Fibroblast of pulmonary artery (primary cell): ENCODE results near the gene LRRK2.
"Not testable (repeated sequence)": the region's sequence is repeated elsewhere in the genome, so short reads cannot be mapped to it uniquely, and the experiment has no call there.

Source experiments
- DNase-seq: peaks from one replicate; pipeline ENCODE4 v3.0.0-alpha.2; 2010; ENCODE audit warnings: low read depth
- H3K4me3 ChIP-seq: replicated peaks from 2 replicates; pipeline ENCODE4 v1.5.1; 2011; ENCODE audit warnings: low read depth, mild to moderate bottlenecking, control low read depth, low read length, moderate library complexity
- TF ChIP-seq, protein P1 (sequence below): IDR thresholded peaks from 2 replicates; pipeline ENCODE4 v1.5.1; 2011; ENCODE audit warnings: mild to moderate bottlenecking, control low read depth, low read length, inconsistent platforms; ENCODE audit errors: missing control alignments

Gene LRRK2

DNA sequence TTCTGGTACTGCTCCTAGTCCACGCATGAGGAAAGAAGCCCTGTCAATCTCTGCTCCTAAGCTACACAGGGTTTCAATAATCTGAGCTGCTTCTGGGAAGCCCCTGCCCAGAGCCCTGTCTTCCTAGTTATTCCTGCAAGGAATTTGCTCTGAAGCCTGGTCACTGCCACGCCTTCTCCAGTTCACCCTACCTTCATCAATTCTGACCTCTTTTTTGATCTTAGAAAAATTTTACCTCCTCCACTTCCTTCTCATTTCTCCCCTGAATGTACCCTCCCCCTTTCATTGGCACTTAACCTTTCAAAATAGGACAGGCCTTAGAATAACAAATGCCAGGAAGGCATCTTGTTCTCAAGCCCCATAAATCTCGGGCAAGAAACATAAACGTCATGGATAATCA is 14.9 kb upstream of the LRRK2 start:
- no peak for DNase-seq
- H3K4me3 ChIP-seq = no peak overlapping the region
- TF ChIP-seq, protein P1, sequence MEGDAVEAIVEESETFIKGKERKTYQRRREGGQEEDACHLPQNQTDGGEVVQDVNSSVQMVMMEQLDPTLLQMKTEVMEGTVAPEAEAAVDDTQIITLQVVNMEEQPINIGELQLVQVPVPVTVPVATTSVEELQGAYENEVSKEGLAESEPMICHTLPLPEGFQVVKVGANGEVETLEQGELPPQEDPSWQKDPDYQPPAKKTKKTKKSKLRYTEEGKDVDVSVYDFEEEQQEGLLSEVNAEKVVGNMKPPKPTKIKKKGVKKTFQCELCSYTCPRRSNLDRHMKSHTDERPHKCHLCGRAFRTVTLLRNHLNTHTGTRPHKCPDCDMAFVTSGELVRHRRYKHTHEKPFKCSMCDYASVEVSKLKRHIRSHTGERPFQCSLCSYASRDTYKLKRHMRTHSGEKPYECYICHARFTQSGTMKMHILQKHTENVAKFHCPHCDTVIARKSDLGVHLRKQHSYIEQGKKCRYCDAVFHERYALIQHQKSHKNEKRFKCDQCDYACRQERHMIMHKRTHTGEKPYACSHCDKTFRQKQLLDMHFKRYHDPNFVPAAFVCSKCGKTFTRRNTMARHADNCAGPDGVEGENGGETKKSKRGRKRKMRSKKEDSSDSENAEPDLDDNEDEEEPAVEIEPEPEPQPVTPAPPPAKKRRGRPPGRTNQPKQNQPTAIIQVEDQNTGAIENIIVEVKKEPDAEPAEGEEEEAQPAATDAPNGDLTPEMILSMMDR = no peak

DNA sequence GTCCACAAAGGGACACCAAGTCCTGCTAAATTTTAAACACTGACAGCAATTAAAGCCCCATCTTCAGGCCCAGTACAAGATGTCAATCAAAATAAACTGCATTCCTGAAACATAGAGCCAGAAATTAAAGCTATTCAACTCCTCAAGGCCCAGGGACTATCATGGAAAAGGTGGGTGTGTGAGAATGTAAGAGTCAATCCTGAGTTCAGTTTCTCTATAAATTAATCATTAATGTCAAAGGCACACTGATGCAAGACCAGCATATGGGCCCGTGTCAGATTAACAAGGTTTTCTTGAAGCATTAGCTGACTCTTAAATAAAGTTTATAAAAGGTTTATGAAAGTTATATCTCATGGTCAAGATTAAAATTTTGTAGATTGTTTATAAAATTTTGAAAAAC is 13.6 kb upstream of the LRRK2 start:
- not testable (repeated sequence) for DNase-seq, H3K4me3 ChIP-seq

DNA sequence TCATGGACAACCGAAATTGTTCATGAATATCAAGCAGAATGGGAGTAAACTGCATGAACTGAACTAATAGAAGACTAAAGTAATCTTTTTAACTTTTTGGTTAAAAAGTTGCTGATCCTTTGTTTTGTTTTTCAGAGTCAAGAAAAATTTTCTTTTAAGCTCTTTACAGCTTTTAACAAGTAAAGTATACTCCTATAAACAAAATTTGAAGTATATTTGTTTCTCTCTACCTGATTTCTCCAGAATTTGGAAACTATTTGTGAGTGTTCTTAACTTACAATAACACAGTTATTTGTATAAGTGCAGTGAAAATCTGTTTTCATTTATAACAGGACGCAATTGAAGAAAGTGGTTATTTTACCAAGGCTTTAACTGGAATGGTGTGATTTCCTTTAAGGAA is 12.2 kb upstream of the LRRK2 start:
- no peak overlapping the region for H3K4me3 ChIP-seq
- DNase-seq = no peak
- TF ChIP-seq, protein P1 = no peak

GRCh38 chr12:40215982-40216381 is 8.8 kb upstream of the LRRK2 start:
- TF ChIP-seq, protein P1 = no peak
- no peak overlapping the region for H3K4me3 ChIP-seq
- no peak for DNase-seq

- no peak overlapping the region for H3K4me3 ChIP-seq
- TF ChIP-seq, protein P1 = no peak
- no peak for DNase-seq
Measured at GRCh38 chr12:40216516-40217288, 8.1 kb upstream of the LRRK2 start.

DNA sequence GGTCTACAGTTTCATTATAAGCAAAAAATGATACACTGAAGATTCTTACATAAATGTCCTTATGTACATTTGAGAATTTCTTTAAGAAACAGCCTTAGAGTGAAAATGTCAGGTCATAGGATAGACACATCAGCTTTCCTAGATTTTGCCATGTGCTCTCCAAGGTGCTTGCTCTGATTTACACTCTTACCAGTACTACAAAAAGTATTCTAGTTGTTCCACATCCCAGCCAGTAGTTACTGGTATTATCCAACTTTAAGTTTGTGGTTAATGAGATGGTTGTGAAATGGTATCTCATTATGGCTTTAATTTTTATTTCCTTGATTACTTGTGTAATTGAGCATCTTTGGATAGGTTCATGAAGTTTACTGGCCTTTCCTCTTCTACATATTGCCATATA is 5.0 kb upstream of the LRRK2 start:
- no peak for DNase-seq
- no peak overlapping the region for H3K4me3 ChIP-seq
- TF ChIP-seq, protein P1 = no peak

DNA sequence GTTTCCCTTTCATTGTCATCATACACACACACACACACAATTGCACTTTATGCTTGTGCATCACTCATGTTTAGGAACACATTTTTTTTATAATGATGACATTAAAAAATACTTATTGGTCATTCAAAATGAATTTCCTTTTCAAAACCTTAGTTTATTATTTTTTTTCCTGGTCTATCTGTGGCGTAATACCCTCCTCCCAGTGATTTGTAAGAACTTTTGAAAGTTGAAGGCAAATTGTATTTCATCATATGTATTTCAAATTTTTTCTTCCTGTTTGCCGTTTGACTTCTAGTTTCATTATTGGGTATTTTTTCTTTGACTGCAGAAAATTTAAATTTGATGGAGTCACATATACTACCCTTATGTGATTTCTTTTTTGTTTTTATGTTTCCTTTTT is 2.5 kb upstream of the LRRK2 start:
- H3K4me3 ChIP-seq = no peak overlapping the region
- TF ChIP-seq, protein P1 = no peak
- peak; percentile 30 for DNase-seq
